Measurements from ENCODE around the gene COMMD6. TPM values are rescaled to one million over a fixed set of nuclear protein-coding genes. Genes with fewer than 3 reads are reported as not detected.
"Not testable (repeated sequence)": the region's sequence is repeated elsewhere in the genome, so short reads cannot be mapped to it uniquely, and the experiment has no call there.

Gene COMMD6
- total RNA-seq, 1 experiment from 2014 or later: 104 TPM

DNA sequence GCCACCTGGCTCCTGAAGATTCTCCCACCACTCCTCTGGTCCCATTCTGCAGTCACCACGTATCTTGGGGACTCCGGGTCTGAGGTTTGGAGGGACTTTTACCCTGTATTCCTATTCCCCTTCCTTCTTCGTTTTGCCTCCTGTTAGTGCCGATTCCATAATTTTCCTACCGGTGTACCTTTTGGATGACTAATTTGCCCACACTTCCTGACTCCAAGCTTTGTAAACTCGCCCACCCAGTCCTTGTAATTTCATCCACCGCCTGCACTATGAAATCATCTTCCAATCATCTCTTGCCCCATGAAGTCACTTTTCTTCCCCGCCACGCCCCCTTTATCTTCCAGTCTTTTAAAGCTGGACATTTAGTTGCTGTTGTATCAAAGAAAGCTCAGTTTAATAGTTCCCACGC is 12.5 kb upstream of the COMMD6 start:
- no peak for TF ChIP-seq CTCF (IDR thresholded peaks at IDR 0.05; ENCODE audit: insufficient read depth in 1 of 2, low read depth in 1 of 2, low read length in 1 of 2, severe bottlenecking in 1 of 2, unreplicated experiment in 1 of 2)
- ChIA-PET POLR2A (interaction anchor here (0.7 kb wide), 1 partner anchor 60 kb away, joined by 5 read pairs; no protein-coding TSS in a partner anchor), CTCF (interaction anchor here (1.9 kb wide), 1 partner anchor 68 kb away, joined by 20 read pairs; the partner anchor contains the start of gene TBC1D4)
- H3K36me3 ChIP-seq (ENCODE audit: control insufficient read depth, insufficient read depth, low read length): no peaks in the 10 kb centered on the region
- peaks cover 39% of the 10 kb centered on the region for H3K4me1 Mint-ChIP-seq (ENCODE audit: low read depth, unreplicated experiment)
- peaks cover 9% of the 10 kb centered on the region; the same call in 1 of the 2 replicates for H3K4me1 ChIP-seq
- no peaks in the 10 kb centered on the region for H3K27me3 ChIP-seq (replicated peaks; ENCODE audit: control insufficient read depth, insufficient read depth, low read length)
- no peaks in the 10 kb centered on the region for H3K9me3 Mint-ChIP-seq (ENCODE audit: unreplicated experiment)
- H3K27me3 Mint-ChIP-seq (ENCODE audit: insufficient read depth, unreplicated experiment): no peaks in the 10 kb centered on the region
- intact Hi-C loops (cut with micrococcal nuclease; ENCODE audit: unreplicated experiment): no loop called here
- H3K27ac Mint-ChIP-seq (ENCODE audit: unreplicated experiment): peak overlapping the region; percentile 85
- peaks cover 40% of the 10 kb centered on the region for H3K36me3 Mint-ChIP-seq (ENCODE audit: insufficient read depth, unreplicated experiment)
- no peaks in the 10 kb centered on the region for H3K9me3 ChIP-seq
- H3K4me3 ChIP-seq (ENCODE audit: low read depth, low read length): peak overlapping the region; percentile 85
- peak; percentile 44 to 52 for DNase-seq
- H3K4me3 Mint-ChIP-seq (ENCODE audit: unreplicated experiment): peak overlapping the region; percentile 91
- no TSS peak for BruUV-seq (replicated peaks)

DNA sequence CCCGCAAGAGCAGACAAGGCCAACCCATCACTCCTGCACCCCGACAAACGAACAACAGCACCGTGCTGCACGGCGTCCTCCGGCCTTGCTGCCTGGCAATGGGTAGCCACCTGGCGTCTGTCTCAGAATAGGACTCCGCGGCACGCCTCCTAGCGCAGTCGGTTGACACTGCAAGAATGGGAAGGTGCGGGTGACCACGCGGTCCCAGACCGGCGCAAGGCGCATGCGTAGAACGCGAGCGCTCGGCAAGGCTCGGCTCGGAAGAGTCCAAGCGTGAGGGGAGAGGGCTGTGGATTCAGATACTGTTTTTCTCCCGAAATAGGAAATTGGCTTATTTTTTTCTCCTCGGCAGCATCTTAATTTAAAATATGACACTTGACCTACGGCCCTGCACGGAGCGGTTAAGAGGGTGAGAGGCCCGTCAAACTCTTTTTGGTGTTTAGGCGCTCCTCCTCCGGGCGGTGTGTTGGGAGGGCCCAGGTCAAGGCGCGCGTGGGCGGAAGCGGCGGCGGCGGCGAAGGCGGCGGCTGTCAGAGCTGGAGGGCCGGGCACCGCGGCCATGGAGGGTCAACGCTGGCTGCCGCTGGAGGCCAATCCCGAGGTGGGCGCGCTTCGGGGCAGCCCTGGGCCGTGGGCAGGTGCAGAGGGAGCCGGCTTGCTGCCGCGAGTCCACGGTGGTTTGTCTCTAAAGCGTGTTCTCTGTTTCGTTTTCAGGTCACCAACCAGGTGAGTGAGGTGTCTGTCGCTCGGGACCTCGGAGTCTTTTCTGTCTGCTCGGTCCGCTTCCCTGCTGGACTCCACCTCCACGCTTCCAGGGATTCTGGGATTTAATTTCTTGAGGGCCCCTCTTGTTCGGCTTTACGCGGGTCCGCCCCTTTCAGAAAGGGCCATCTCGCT is 11.9 kb upstream of the COMMD6 start, which contains the start of gene UCHL3:
Gene UCHL3 (plus strand): TSS at position 530 of the 897 bp plus-strand sequence. CDS start 30 bp downstream, at position 560.
- TSS peak; percentile 77 for BruUV-seq (replicated peaks)
- Histone ChIP-seq H3K9me3 (no peaks in the 10 kb centered on the region), H3K27me3 (replicated peaks; ENCODE audit: control insufficient read depth, insufficient read depth, low read length) (no peaks in the 10 kb centered on the region), H3K4me1 (peaks cover 9% of the 10 kb centered on the region; the same call in 1 of the 2 replicates), H3K4me3 (ENCODE audit: low read depth, low read length) (peak within 1 kb of the TSS; percentile 85), H3K36me3 (ENCODE audit: control insufficient read depth, insufficient read depth, low read length) (no peaks in the 10 kb centered on the region)
- Mint-ChIP-seq H3K27ac (ENCODE audit: unreplicated experiment) (peak within 1 kb of the TSS; percentile 85), H3K36me3 (ENCODE audit: insufficient read depth, unreplicated experiment) (peaks cover 34% of the 10 kb centered on the region), H3K4me1 (ENCODE audit: low read depth, unreplicated experiment) (peaks cover 38% of the 10 kb centered on the region), H3K27me3 (ENCODE audit: insufficient read depth, unreplicated experiment) (no peaks in the 10 kb centered on the region), H3K9me3 (ENCODE audit: unreplicated experiment) (no peaks in the 10 kb centered on the region), H3K4me3 (ENCODE audit: unreplicated experiment) (peak within 1 kb of the TSS; percentile 91)
- intact Hi-C loops (cut with micrococcal nuclease; ENCODE audit: unreplicated experiment): loop anchor here (1.0 to 5.0 kb wide), 5 partner anchors 11 to 332 kb away; partner anchors contain the start of gene TBC1D4
- DNase-seq: peak; percentile 97 to 99
- ChIA-PET POLR2A (interaction anchor here (0.7 kb wide), 1 partner anchor 61 kb away, joined by 5 read pairs; no protein-coding TSS in a partner anchor), CTCF (interaction anchor here (1.9 kb wide), 1 partner anchor 67 kb away, joined by 20 read pairs; the partner anchor contains the start of gene TBC1D4)
- TF ChIP-seq CTCF (IDR thresholded peaks at IDR 0.05; ENCODE audit: insufficient read depth in 1 of 2, low read depth in 1 of 2, low read length in 1 of 2, severe bottlenecking in 1 of 2, unreplicated experiment in 1 of 2): peak; percentile 90 to 99

DNA sequence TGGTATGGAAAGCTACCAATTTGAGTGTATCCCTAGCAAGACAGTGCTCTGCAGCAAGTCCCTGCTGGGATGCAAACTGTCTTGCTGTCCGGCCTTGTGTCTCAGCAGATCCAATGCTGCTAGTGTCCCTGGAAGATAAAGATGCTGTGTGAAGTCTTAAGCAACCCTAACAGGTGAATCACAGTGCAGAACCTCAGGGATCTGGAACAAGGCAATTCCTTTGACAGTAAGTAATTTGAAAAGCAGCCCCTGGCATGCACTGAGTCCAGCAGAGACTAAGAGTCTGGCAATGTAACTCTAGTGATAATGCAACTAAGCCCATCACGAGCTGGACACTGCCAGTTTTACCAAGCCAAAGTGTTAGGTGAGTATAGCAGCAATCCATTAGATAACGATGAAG is 10.3 kb upstream of the COMMD6 start:
- Mint-ChIP-seq H3K36me3 (ENCODE audit: insufficient read depth, unreplicated experiment) (peaks cover 18% of the 10 kb centered on the region), H3K4me3 (ENCODE audit: unreplicated experiment) (no peak overlapping the region), H3K27ac (ENCODE audit: unreplicated experiment) (no peak overlapping the region), H3K9me3 (ENCODE audit: unreplicated experiment) (no peaks in the 10 kb centered on the region), H3K27me3 (ENCODE audit: insufficient read depth, unreplicated experiment) (no peaks in the 10 kb centered on the region), H3K4me1 (ENCODE audit: low read depth, unreplicated experiment) (peaks cover 22% of the 10 kb centered on the region)
- no peak for DNase-seq
- Histone ChIP-seq H3K4me1 (peaks cover 9% of the 10 kb centered on the region; the same call in 1 of the 2 replicates), H3K36me3 (ENCODE audit: control insufficient read depth, insufficient read depth, low read length) (no peaks in the 10 kb centered on the region), H3K4me3 (ENCODE audit: low read depth, low read length) (no peak overlapping the region), H3K27me3 (replicated peaks; ENCODE audit: control insufficient read depth, insufficient read depth, low read length) (no peaks in the 10 kb centered on the region), H3K9me3 (no peaks in the 10 kb centered on the region)
- ChIA-PET POLR2A (no interaction called here), CTCF (interaction anchor here (1.0 kb wide), 1 partner anchor 66 kb away, joined by 6 read pairs; the partner anchor contains the start of gene TBC1D4)
- no TSS peak for BruUV-seq (replicated peaks)
- intact Hi-C loops (cut with micrococcal nuclease; ENCODE audit: unreplicated experiment): loop anchor here (2.0 to 5.0 kb wide), 3 partner anchors 175 to 331 kb away; no protein-coding TSS in a partner anchor
- TF ChIP-seq CTCF (IDR thresholded peaks at IDR 0.05; ENCODE audit: insufficient read depth in 1 of 2, low read depth in 1 of 2, low read length in 1 of 2, severe bottlenecking in 1 of 2, unreplicated experiment in 1 of 2): no peak

GRCh38 chr13:75545386-75545785 is 7.7 kb upstream of the COMMD6 start:
- H3K27ac Mint-ChIP-seq (ENCODE audit: unreplicated experiment); H3K27me3 Mint-ChIP-seq (ENCODE audit: insufficient read depth, unreplicated experiment); H3K27me3 ChIP-seq (replicated peaks; ENCODE audit: control insufficient read depth, insufficient read depth, low read length); CTCF ChIA-PET; BruUV-seq (replicated peaks); H3K4me3 Mint-ChIP-seq (ENCODE audit: unreplicated experiment); H3K4me1 ChIP-seq; DNase-seq; H3K9me3 Mint-ChIP-seq (ENCODE audit: unreplicated experiment); H3K4me3 ChIP-seq (ENCODE audit: low read depth, low read length); H3K9me3 ChIP-seq; POLR2A ChIA-PET; H3K4me1 Mint-ChIP-seq (ENCODE audit: low read depth, unreplicated experiment); H3K36me3 ChIP-seq (ENCODE audit: control insufficient read depth, insufficient read depth, low read length): not testable (repeated sequence)
- peaks cover 11% of the 10 kb centered on the region for H3K36me3 Mint-ChIP-seq (ENCODE audit: insufficient read depth, unreplicated experiment)
- intact Hi-C loops (cut with micrococcal nuclease; ENCODE audit: unreplicated experiment): loop anchor here (5.0 kb wide), 2 partner anchors 248 to 328 kb away; no protein-coding TSS in a partner anchor

Measured in Caco-2 (cell line).